ENCODE data around the gene MYO1D. TPM values are rescaled to one million over a fixed set of nuclear protein-coding genes. Genes with fewer than 3 reads are reported as not detected.
"Not testable (repeated sequence)": the region's sequence is repeated elsewhere in the genome, so short reads cannot be mapped to it uniquely, and the experiment has no call there.

Gene MYO1D
- total RNA-seq, result 10 to 100 TPM; 12.4 to 13.6 TPM

- no peaks in the 10 kb centered on the region for H3K9me3 Mint-ChIP-seq
- peak within 1 kb of the TSS; percentile 81 to 88 for H3K27ac Mint-ChIP-seq
- DNase-seq (ENCODE audit: low spot score in 2 of 2), result peak; percentile 71 to 80
These were observed at the start of gene MYO1D for GRCh38 chr17:32876417-32877163. MYO1D (minus strand) TSS chr17:32877124; CDS start chr17:32876872, 252 bp downstream.

GRCh38 chr17:32926183-32926582 is 49.3 kb upstream of the MYO1D start:
- ATAC-seq, result no peak
- no peak overlapping the region for H3K27ac Mint-ChIP-seq
- H3K9me3 Mint-ChIP-seq, result no peaks in the 10 kb centered on the region
- DNase-seq (ENCODE audit: low spot score in 2 of 2), result no peak
- H3K36me3 Mint-ChIP-seq, result no peaks in the 10 kb centered on the region

More at GRCh38 chr17:32876417-32877163, at the start of gene MYO1D:
- H3K36me3 Mint-ChIP-seq, result peaks cover 0 to 6% of the 10 kb centered on the region in 2 donors
- ATAC-seq, result peak; percentile 62 to 66

DNA sequence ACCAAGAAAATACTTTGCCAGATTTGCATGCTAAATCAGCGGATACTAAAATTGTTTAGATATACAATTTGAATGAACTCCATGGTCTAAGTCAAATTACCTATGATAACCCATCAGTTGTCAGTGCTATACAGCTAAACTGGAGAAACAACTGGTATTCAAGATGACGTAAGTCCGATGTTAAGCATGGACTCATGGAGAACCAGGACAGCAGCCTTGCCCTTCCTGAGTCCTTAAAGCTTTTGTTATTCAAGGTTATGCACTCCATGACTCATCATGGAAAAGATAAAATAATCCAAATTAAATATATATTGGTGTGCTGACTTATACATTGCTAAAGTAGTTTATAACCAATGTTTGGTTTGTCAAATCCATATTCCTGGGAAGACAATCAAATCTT is 47.0 kb upstream of the MYO1D start:
- not testable (repeated sequence) for ATAC-seq; H3K9me3 Mint-ChIP-seq; H3K36me3 Mint-ChIP-seq; H3K27ac Mint-ChIP-seq; DNase-seq (ENCODE audit: low spot score in 2 of 2)

- ATAC-seq (no peak), DNase-seq (ENCODE audit: low spot score in 2 of 2) (no peak)
- no peak overlapping the region for H3K27ac Mint-ChIP-seq
- H3K9me3 Mint-ChIP-seq, result no peaks in the 10 kb centered on the region
- no peaks in the 10 kb centered on the region for H3K36me3 Mint-ChIP-seq
These were observed 44.1 kb upstream of the MYO1D start for GRCh38 chr17:32921017-32921416.

DNA sequence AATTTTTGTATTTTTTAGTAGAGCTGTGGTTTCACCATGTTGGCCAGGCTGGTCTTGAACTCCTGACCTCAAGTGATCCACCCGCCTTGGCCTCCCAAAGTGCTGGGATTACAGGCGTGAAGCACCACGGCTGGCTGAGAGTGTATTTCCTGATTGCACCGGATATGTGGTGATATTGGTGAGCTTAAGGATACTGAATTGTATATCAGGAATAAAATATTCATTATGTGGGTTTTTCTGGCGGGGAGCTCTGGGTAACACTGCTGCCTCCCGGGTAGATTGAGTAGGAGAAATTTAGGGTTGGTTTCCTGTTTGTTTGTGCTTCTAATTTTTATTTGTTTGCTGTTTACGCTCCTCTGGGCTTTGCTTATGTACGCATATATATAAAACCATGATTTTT is 43.4 kb upstream of the MYO1D start:
- H3K9me3 Mint-ChIP-seq, result no peaks in the 10 kb centered on the region
- no peak for ATAC-seq
- no peak for DNase-seq (ENCODE audit: low spot score in 2 of 2)
- no peaks in the 10 kb centered on the region for H3K36me3 Mint-ChIP-seq
- no peak overlapping the region for H3K27ac Mint-ChIP-seq

- not testable (repeated sequence) for ATAC-seq; H3K9me3 Mint-ChIP-seq; H3K36me3 Mint-ChIP-seq; DNase-seq (ENCODE audit: low spot score in 2 of 2); H3K27ac Mint-ChIP-seq
These were observed 43.0 kb upstream of the MYO1D start for GRCh38 chr17:32919876-32920275.

DNA sequence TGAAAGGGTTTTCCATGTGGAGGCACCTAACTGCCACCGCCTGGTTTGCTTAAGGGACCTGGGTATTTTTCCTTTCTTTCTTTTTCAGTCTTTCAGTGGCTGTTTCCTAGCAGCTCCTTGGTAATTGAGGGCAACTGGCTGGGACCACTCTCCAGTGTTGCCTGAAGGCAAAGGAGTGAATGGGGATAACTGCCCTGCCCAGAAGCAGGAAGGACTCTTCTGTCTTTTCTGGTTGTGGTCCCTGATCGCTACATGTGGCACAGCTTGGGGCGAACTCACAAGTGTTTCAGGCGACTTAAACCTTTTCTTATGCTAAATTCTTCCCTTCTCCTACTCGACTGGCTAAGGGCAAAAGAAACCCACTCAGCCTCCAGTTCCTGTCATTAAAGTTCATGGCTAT is 40.9 kb upstream of the MYO1D start:
- Mint-ChIP-seq H3K9me3 (no peaks in the 10 kb centered on the region), H3K27ac (peak overlapping the region in 1 of 2 donors; percentile 61), H3K36me3 (no peaks in the 10 kb centered on the region)
- DNase-seq (ENCODE audit: low spot score in 2 of 2), result no peak
- no peak for ATAC-seq

DNA sequence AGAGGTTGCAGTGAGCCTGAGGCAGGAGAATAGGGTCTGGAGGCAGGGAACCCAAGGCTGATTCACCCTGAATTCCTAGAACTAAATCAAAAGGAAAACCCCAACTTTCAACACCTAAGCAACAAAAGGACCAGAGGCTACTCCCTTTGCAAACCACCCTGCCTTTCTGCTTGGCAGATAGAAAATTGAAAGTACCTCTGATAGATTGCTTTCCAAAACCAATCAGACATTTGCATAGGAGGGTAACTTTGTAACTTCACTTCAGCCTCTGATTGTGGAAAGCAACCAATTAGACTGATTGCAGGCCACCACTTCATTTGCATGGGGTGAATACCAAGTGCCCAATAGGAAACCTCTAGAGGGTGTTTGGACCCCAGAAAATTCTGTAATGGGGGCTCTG is 40.2 kb upstream of the MYO1D start:
- DNase-seq (ENCODE audit: low spot score in 2 of 2) (no peak), ATAC-seq (no peak)
- Mint-ChIP-seq H3K36me3 (no peaks in the 10 kb centered on the region), H3K9me3 (no peaks in the 10 kb centered on the region), H3K27ac (no peak overlapping the region)

DNA sequence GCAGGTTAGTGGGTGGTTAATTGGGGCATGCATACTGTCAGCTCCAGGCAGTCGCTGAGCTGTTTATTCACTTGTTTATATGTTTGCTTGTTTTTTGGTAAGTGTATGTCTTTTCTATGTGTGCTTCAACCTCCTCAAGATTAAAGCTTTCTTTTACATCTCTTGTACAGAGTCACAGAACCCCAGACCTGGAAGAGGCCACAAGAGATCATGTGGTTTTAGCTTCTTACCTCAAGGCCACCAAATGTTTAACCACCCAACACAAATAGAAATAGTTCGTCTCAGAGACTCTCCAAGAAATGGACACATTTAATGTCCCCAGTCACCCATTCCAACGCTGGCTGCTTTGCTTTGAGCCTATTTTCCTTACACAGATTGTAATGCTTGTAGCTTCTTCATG is 39.2 kb upstream of the MYO1D start:
- no peak overlapping the region for H3K27ac Mint-ChIP-seq
- no peaks in the 10 kb centered on the region for H3K36me3 Mint-ChIP-seq

GRCh38 chr17:32915245-32915644 is 38.3 kb upstream of the MYO1D start:
- Mint-ChIP-seq H3K27ac (no peak overlapping the region), H3K36me3 (no peaks in the 10 kb centered on the region), H3K9me3 (no peaks in the 10 kb centered on the region)
- no peak for DNase-seq (ENCODE audit: low spot score in 2 of 2)
- ATAC-seq, result no peak

More for the DNA sequence above, 39.2 kb upstream of the MYO1D start:
- ATAC-seq (no peak), DNase-seq (ENCODE audit: low spot score in 2 of 2) (no peak)
- no peaks in the 10 kb centered on the region for H3K9me3 Mint-ChIP-seq

DNA sequence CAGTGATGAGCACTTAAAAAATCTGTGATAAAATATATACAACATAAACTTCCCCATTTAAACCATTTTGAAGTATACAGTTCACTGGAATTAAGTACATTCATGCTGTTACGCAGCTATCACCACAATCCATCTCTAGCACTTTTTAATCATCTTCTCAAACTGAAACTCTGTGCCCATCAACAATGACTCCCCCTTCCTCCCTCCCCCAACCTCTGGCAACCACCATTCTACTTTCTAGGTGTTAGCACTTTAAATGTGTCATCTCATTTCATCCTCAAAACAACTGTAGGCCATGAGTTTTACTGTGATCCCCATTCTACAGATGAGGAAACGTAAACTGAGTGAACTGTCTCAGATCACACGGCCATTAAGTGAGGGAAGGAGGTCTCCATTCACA is 37.3 kb upstream of the MYO1D start:
- peak; percentile 22 to 71 for ATAC-seq
- no peaks in the 10 kb centered on the region for H3K9me3 Mint-ChIP-seq
- DNase-seq (ENCODE audit: low spot score in 2 of 2), result no peak
- H3K27ac Mint-ChIP-seq, result no peak overlapping the region
- H3K36me3 Mint-ChIP-seq, result no peaks in the 10 kb centered on the region

- ATAC-seq (no peak), DNase-seq (ENCODE audit: low spot score in 2 of 2) (no peak)
- Mint-ChIP-seq H3K36me3 (no peaks in the 10 kb centered on the region), H3K9me3 (no peaks in the 10 kb centered on the region), H3K27ac (no peak overlapping the region)
These were observed 36.7 kb upstream of the MYO1D start for GRCh38 chr17:32913593-32913992.

- DNase-seq (ENCODE audit: low spot score in 2 of 2) (no peak), ATAC-seq (no peak)
- H3K9me3 Mint-ChIP-seq, result no peaks in the 10 kb centered on the region
- no peaks in the 10 kb centered on the region for H3K36me3 Mint-ChIP-seq
- H3K27ac Mint-ChIP-seq, result no peak overlapping the region
These were observed 35.4 kb upstream of the MYO1D start for GRCh38 chr17:32912218-32912897.

GRCh38 chr17:32910769-32911168 is 33.8 kb upstream of the MYO1D start:
- DNase-seq (ENCODE audit: low spot score in 2 of 2) (no peak), ATAC-seq (no peak)
- no peak overlapping the region for H3K27ac Mint-ChIP-seq
- H3K36me3 Mint-ChIP-seq, result no peaks in the 10 kb centered on the region
- no peaks in the 10 kb centered on the region for H3K9me3 Mint-ChIP-seq

GRCh38 chr17:32909787-32910369 is 33.0 kb upstream of the MYO1D start:
- no peaks in the 10 kb centered on the region for H3K9me3 Mint-ChIP-seq
- peak; percentile 65 to 72 for ATAC-seq
- no peak overlapping the region for H3K27ac Mint-ChIP-seq
- H3K36me3 Mint-ChIP-seq, result no peaks in the 10 kb centered on the region
- peak in 1 of 2 donors; percentile 54 for DNase-seq (ENCODE audit: low spot score in 2 of 2)

- ATAC-seq (no peak), DNase-seq (ENCODE audit: low spot score in 2 of 2) (no peak)
- H3K36me3 Mint-ChIP-seq, result no peaks in the 10 kb centered on the region
These were observed 30.7 kb upstream of the MYO1D start for GRCh38 chr17:32907583-32907982.

GRCh38 chr17:32904891-32905290 is 28.0 kb upstream of the MYO1D start:
- Mint-ChIP-seq H3K36me3 (no peaks in the 10 kb centered on the region), H3K27ac (no peak overlapping the region), H3K9me3 (no peaks in the 10 kb centered on the region)
- no peak for DNase-seq (ENCODE audit: low spot score in 2 of 2)
- ATAC-seq, result no peak

More at GRCh38 chr17:32907583-32907982, 30.7 kb upstream of the MYO1D start:
- no peaks in the 10 kb centered on the region for H3K9me3 Mint-ChIP-seq
- H3K27ac Mint-ChIP-seq, result no peak overlapping the region

Measured in activated naive CD4-positive, alpha-beta T cell treated with anti-CD3 and anti-CD28 coated beads, Interleukin-2, amount 50 U/mL, for 72 hours (primary cell).